NCI-H187 treated with DMSO at 0.1 percent for 48 hours (cell line): ENCODE data around the gene TMEM150B.

Experiments used
- DNase-seq: peaks from one replicate; lab custom pipeline; 2025; lab: John Stamatoyannopoulos, UW

Gene TMEM150B, protein sequence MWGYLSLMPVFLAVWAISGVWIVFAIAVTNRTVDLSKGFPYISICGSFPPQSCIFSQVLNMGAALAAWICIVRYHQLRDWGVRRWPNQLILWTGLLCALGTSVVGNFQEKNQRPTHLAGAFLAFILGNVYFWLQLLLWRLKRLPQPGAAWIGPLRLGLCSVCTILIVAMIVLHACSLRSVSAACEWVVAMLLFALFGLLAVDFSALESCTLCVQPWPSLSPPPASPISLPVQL

DNA sequence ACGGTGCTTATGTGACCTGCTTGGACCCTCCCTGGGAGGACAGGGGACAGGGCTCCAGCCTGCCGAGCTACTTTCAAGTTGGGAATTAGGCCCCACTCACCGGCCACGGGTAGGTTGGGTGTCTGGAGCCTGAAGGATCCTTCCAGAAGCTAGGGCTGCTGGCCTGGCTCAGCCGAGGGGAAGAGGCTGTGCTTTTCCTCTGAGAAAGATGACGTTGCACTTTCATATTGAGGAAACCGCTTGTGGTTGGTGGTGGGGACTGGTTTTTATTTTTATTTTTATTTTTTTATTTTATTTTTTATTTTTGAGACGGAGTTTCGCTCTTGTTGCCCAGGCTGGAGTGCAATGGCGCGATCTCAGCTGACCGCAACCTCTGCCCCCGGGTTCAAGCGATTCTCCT is at the start of gene TMEM150B:
Gene TMEM150B (minus strand): TSS at position 170 of the 400 bp plus-strand sequence. CDS start 4,305 bp downstream, outside the sequence.
- DNase-seq: no peak

DNA sequence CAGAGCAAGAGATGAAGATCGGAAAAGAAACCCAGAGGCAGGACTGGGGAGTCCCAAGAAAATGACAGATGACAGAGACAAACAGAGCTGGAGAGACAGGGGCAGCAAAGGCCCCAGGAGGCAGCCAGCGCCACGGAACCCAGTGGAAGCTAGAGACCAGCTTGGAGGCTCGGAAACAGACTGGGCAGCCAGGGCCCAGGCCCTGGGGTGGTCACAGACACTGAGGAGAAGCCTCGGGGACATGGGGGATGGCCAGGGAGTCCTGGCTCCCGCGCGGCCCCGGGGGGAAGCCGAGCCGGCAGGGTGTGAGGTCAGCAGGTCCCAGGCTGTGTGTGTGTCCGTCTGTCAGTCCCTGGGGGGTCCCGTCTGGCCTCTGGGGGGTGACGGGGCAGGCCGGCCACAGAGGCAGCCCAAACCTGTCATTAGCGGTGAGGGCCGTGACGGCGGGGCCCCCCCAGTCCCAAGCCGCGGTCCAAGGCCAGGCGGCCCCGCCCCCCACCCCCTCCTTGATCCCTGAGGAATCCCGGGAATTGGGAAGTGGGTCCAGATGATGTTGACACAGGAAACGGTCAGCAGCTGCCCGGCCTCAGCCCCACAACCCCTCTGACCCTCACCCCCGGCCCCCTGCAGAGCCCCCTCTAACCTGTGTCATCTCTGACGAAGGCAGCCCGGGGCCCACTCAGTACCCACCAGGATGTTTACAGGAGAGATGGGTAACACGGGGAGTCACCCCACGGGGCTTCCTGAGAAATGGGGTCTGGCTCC is 49.0 kb upstream of the TMEM150B start:
- no peak for DNase-seq

DNA sequence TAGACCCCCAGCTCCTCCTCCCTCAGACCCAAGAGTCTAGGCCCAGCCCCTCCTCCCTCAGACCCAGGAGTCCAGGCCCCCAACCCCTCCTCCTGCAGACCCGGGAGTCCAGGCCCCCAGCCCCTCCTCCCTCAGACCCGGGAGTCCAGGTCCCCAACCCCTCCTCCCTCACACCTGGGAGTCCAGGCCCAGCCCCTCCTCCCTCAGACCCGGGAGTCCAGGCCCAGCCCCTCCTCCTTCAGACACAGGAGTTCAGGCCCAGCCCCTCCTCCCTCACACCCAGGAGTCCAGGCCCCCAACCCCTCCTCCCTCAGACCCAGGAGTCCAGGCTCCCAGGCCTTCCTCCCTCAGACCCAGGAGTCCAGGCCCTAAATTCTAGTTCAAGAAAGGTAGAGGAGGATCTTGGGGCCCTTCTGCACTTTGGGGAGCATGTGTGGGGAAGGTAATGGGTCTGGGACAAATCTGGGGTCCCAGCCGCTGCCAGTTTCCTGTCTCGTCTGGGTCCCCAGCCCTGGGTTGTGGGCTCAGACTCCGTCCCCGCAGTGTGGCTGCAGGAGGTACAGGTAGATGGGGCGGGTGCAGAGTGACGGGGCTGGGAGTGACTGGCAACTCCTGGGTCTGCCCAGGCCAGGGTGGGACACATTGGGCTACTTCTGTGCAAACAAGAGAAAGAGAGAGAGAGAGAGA is 48.3 kb upstream of the TMEM150B start:
- no peak for DNase-seq

DNA sequence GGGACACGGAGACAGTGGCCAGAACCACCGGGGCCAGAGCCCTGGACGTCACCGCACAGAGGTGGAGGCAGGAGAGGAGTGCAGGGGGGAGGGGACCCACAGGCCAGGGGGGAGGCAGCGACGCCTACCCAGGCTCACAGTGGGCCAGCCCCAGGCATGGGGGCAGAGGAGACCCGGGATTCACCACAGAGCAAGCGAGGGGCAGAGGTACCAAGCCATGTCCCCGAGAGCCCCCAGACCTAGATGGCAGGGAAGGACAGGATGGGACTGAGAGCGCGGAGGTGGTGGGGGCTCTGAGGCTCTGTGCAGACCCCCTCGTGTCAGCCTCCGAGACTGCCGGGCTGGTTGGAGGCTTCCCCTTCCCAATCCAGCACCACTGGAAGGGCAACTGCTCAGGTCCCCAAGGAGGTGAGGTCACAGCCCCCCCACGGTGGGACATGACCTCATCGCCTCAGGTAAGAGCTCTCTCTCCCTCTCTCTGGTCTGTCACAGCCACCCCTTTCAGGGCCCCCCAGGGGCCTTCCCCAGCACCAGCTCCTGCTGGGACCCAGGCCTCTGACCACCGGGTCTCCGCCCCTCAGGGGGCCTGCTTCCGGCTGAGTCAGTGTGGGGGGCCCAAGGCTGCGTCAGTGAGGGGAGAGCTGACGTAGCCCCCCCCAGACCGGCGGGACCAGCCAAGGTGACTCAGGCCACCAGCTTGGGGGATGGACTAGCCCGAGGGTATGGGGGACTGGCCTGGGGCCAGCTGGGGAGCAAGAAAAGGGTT is 47.4 kb upstream of the TMEM150B start:
- no peak for DNase-seq

DNA sequence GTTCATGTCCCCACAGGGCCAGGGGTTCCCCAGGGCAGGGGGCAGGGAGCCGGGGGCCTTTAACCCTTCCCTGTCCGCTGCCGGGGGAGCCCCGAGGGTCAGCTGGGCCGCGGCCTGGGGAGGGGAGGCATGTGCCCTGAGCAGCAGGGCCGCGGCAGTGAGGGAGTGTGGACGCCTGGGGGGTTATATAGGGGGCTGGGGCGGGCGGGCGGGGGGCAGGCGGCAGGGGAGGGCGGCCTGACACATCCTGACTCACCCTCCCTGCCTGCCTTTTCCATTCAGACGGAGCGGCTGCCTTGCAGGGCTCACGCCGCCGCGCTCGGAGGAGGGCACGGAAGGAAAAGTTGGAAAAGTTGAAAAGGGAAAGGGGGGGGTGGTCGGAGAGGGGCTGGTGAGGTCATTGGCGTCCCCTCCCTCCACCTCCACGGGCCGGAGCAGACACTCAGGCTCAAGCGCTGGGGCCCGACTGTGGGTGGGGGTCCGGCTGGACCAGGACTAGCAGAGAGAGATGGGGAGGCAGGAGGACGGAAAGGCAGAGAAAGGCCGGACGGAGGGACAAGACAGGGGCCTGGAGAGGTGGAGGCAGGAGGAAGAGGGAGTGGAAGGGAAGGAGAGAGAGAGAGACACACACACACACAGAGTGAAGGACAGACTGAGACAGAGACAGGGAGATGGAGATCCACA is 45.3 kb upstream of the TMEM150B start, which contains the start of gene IL11:
Gene IL11 (minus strand): TSS at position 159 of the 684 bp plus-strand sequence. CDS start 153 bp downstream, at position 6.
- DNase-seq: no peak

DNA sequence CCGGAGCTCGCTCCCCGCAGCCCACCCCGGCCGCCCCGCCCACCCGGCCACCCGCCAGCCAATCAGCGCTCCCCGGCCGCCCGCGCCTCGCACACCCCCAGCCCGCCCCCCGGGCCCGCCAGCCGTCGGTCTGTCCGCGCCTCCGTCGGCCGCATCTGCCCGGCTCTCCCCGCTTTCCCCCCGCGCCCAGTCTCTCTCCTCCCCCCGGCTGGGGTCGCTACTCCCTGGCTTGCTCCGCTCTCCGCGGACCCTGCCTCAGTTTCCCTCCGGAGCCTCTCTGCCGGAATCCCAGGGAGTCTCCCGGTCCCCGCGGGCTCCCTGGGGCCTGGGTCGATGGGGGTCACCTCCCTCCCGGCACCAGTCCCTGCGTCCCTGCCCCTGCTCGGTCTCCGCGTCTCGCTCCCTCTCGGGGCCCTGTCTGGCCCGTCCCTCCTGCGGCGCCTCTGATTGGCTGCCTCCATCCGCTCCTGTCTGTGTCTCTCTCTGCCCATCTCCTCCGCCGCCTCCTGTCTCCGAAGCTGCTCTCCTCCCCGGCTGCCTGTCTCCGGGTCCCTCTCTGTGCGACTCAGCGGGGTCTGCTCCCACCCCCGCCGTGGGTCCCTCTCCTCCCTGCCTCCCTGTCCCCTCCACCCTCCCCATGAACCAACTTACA is 44.6 kb upstream of the TMEM150B start:
- no peak for DNase-seq

DNA sequence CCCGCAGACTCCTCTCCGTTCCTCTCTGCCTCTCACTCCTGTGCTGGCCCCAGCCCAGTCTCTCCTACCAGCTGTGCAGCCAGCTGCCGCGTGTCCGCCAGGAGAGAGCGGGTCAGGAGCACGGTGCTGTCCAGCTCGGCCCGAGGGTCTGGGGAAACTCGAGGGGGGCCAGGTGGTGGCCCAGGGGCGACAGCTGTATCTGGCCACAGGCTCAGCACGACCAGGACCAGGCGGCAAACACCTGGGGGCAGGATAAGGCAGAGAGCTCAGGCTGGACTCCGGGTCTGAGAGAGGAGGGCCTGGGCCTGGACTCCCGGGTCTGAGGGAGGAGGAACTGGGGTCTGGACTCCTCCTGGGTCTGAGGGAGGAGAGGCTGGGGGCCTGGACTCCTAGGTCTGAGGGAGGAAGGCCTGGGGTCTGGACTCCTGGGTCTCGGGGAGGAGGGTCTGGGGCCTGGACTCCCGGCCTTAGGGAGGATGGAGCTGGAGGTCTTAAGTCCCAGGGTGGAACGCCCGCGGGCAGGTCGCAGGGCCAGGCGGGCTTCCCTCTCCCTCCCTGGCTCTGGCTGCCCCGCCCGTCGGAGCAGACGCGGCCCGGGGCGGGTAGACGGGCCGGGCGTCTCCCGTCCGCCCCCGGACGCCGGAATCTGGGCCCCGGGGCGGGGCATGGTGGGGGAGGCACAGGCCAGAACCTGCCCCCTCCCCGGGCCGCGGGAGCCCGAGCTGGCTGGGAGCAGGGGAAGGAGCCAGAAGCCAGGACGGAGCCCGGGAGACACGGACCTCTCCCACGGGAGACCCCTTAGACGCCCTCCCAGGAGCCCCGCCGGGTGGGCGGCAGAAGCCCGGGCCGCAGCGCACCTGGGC is 43.8 kb upstream of the TMEM150B start:
- no peak for DNase-seq

DNA sequence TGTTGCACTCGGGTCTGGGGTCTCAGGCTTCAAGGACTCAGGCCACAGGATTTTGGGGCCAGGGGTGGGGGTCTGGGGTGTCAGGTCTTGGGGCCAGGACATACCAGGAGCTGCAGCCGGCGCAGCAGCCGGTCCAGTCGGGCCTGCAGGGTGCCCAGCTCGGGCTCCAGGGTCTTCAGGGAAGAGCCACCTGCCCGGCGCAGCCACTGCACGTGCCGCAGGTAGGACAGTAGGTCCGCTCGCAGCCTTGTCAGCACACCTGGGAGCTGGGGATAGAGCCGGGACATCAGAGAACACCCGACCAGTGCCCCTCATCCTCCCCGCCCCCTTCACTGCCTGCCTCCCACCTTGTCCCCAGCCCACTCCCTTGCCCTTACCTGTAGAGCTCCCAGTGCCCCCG is 43.0 kb upstream of the TMEM150B start:
- DNase-seq: no peak

DNA sequence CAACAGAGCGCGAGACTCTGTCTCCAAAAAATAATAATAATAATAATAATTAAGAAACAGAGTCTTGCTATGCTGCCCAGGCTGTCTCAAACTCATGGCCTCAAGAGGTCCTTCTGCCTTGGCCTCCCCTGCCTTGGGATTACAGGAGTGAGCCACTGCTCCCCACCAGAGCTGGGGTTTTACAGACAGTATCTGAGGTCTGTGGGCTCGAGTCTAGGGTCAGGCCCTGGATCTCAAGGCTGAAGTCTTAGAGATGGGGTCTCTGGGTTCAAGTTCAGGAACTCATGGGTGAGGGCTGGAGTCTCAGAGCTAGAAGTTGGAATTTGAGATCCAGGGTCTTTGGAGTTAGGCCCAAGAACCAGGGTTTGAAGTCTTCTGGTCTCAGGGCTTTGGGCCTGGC is 41.6 kb upstream of the TMEM150B start:
- DNase-seq: no peak

DNA sequence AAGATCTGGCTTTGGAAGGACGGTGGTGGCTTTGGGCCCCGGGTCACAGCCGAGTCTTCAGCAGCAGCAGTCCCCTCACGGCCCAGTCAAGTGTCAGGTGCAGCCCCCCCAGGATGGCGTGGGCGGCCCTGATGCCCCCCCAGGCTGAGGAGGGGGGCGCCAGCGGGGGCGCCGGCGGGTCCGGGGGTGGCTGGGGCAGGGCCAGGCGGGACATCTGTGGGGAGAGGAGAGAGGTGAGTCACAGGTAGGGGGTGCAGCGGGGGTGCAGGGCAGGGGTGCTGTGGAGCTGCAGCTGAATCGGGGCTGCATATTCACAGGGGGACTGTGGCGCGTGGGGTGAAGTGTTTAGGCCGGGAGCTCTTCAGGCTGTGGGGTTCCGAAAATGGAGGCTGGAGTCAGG is 40.8 kb upstream of the TMEM150B start:
- DNase-seq: no peak

DNA sequence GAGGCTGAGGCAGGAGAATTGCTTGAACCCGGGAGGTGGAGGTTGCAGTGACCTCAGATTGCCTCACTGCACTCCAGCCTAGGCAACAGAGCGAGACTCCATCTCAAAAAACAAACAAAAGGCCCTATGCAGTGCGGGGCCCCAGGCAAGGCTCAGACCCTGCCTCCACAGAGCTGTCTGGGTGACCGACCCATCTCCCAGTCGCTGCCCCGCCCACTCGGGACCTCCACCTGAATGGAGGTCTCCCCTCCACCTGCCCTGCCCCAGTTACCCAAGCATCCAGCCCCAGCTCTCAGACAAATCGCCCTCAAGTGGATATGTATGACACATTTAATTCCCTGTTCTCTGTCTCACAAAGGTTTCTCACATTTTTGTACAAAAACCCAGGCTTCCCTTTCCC is 40.1 kb upstream of the TMEM150B start:
- no peak for DNase-seq

DNA sequence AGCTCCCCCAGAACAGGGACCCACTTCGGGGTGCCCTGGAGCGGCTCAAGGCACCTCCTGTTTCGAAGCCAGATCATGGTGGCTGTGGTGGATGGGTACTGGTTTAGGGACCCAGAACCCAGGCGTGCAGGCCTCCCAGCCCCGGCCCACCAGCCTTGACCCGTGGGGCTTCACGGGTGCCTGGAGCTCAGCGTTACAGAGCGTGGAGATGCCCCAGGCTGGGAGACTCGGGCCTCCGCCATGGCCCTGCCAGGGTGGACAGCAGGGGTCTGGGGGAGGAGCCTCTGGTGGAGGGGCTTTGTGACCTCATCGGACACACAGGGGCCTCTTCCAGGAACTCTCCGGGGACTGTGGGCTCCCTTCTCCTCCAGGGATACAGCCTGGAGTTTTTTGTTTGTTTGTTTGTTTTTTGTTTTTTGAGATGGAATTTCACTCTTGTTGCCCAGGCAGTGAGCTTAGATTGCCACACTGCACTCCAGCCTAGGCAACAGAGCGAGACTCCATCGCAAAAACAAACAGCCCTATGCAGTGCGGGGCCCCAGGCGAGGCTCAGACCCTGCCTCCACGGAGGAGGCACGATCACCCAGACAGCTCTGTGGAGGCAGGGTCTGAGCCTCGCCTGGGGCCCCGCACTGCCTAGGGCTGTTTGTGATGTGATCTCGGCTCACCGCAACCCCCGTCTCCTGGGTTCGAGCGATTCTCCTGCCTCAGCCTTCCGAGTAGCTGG is 38.0 kb upstream of the TMEM150B start, which contains the start of gene GARIN5B:
Gene GARIN5B (minus strand): TSS at position 271 of the 727 bp plus-strand sequence. CDS start 194 bp downstream, at position 77.
- no peak for DNase-seq

DNA sequence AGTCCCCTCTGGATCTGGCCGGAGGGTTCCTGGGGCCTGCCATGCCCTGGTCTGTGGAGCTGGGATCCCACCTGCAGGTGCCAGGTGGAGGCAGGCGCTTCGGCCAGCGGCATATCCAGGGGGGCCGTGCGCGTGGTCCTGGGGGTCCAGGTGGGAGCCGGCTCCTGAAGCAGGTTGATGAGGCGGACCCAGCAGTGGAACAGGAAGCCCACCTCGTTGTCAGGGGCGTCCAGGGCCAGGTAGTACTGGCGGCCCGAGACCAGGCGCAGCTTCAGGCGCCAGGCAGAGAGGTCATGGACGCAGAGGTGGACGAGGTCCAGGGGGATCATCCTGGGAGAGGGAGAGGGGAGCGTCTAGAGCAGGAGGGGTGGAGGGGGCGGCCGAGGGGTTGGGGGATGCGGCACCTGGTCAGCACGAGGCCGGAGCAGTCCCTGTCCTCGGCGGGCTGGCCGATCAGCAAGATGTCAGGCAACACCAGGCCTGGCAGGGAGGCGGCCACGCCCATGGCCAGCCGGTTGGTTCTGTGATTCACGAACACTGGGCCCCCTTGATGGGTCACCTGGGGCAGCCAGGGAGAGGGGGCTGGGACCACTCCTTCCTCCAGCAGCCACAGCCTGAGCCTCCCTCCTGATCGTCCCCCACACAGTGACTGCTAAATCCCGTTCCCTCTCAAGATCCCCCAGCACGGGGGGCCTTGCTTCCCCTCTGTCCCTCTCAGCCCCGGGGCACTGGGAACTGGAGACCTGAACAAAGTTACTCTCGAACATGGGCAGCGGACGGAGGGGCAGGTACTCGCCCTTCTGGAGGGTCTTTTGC is 37.2 kb upstream of the TMEM150B start:
- DNase-seq: no peak

DNA sequence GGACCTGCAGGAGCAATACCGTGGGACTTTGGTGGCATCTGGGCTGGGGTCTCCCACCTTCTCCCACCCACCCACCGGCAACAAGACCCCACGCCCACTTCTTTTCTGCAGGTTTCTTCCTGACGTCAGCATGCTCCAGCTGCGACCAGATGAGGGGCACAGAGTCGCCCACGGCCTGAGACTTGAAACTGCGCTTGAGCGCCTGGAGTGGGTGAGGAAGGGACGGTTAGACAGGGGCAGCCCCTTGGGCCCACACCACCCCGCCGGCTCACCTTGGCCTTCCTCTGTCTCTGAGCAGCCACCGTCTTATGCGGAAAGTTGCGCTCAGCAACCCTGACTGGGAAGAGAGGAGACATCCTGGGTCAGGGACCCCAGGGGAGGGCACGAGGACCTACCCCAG is 35.8 kb upstream of the TMEM150B start:
- no peak for DNase-seq

DNA sequence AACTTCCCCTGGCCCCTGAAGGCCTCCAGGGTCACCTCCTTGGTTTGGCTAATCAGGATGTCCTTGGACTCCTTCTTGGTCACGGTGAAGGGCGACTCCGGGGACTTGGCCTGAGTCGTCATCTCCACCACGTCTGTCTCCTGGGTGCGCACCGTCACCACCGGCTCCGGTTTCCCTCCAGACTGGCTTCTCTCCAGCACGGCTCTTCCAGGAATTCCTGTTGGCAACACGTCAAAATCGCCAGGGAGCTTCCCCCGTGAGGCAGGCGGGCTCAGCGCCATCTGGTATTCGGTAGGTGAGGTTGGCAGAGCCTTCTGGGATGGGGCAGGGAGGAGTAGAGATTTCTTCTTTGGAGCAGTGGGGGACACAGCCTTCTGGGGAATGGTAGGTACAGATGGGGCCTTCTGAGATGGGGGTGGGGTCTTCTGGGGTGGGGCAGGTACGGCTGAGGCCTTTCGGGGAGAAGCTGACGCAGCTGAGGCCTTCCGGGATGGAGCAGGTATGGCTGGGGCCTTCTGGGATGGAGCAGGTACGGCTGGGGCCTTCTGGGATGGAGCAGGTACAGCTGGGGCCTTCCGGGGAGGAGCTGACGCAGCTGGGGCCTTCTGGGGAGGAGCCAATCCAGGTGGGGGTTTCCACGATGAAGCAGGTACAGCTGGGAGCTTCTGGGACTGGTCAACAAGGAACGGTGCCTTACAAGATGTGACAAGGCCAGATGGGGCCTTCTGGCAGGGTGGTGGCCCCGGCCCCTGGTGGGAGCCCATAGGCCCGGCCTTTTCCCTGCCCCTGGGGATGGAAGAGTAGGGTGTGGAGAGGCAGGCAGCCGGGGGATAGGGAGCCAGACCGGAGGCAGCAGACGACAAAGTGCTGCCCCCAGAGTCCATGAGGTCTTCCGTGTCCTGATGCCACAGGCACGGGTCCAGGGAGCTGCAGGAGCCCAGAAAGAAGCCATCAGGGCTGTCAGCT is 34.1 kb upstream of the TMEM150B start:
- DNase-seq: no peak

DNA sequence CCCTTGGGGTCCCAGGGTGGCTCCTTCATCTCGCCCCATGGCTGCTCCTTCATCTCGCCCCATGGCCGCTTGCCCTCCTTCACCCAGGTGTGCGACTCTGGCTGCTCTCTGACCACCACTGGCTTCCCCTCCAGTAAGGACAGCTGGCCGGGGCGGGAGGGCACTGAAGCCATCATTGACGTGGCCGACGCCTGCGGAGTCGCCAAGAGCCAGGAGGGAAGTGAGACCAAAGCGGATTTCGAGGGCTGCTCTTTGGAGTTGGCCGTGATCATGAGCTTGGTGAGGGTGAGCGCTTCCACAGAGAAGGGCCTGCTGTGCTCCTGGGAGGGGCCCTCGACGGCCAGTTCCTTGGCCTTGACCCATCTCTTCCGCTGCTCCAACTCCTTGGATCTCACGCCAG is 33.4 kb upstream of the TMEM150B start:
- DNase-seq: no peak

DNA sequence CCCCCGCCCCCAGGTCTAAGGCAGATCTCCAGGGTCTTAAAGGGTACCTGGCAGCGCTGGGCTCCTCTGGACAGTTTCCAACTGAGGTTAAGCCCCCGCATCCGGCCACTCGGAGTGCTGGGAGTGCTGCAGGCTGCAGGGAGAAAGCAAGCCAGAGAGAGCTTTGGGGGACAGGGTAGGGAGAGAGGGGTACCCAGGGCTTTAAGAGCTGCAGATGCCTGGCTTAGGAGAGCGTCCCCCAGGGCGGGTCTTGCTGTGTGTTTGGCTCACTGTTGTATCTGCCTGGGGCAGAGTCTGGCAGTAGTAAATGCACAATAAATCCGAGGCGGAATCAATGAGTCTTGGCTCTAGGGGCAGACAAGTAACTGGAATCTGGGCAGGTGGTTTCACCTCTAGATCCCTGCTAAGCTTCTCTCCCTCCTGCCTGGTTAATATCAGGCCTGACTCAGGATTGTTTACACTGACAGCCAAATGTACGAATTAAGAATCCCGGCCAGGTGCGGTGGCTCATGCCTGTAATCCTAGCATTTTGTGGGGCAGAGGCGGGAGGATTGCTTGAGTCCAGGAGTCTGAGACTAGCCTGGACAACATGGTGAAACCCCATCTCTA is 30.2 kb upstream of the TMEM150B start:
- no peak for DNase-seq
